Measurements from ENCODE around the gene SKAP1. TPM values are rescaled to one million over a fixed set of nuclear protein-coding genes. Genes with fewer than 3 reads are reported as not detected.
A peak's percentile ranks its signal among the peaks of the same experiment; 100 is the strongest.

SKAP1 gene
- total RNA-seq, 4 donors from 2014 or later = 1.2 to 6.4 (median 4.9) TPM; not detected in 1

GRCh38 chr17:48225725-48226567 lies 204.1 kb downstream of the SKAP1 start:
- intact Hi-C loops (cut with DNase I; ENCODE audit: low total_unique reads) = no loop called here
- Histone ChIP-seq H3K36me3 (no peaks in the 10 kb centered on the region), H3K27ac (no peak overlapping the region), H3K27me3 (peaks cover 24% of the 10 kb centered on the region), H3K9me3 (no peaks in the 10 kb centered on the region), H3K4me3 (no peak overlapping the region), H3K4me1 (no peaks in the 10 kb centered on the region)
- WGBS, 2 donors (ENCODE audit: low coverage in 1 of 2) = 62 to 68% methylated on average over 5 to 6 of the region's 6 CpGs
- TF ChIP-seq POLR2A (IDR thresholded peaks at IDR 0.05) (no peak), EP300 (IDR thresholded peaks at IDR 0.05; ENCODE audit: low read depth) (no peak), POLR2AphosphoS5 (IDR thresholded peaks at IDR 0.05) (no peak)
- TF ChIP-seq, protein P1, sequence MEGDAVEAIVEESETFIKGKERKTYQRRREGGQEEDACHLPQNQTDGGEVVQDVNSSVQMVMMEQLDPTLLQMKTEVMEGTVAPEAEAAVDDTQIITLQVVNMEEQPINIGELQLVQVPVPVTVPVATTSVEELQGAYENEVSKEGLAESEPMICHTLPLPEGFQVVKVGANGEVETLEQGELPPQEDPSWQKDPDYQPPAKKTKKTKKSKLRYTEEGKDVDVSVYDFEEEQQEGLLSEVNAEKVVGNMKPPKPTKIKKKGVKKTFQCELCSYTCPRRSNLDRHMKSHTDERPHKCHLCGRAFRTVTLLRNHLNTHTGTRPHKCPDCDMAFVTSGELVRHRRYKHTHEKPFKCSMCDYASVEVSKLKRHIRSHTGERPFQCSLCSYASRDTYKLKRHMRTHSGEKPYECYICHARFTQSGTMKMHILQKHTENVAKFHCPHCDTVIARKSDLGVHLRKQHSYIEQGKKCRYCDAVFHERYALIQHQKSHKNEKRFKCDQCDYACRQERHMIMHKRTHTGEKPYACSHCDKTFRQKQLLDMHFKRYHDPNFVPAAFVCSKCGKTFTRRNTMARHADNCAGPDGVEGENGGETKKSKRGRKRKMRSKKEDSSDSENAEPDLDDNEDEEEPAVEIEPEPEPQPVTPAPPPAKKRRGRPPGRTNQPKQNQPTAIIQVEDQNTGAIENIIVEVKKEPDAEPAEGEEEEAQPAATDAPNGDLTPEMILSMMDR (IDR thresholded peaks at IDR 0.05) = no peak
- in situ Hi-C loops (cut with MboI; ENCODE audit: low pct_ligation_motif_present in 1 of 4, low pct_unique_long_range_greater_than_20kb in 1 of 4, low sequenced_read_pairs in 3 of 4) = no loop called here
- DNase-seq = no peak

DNA sequence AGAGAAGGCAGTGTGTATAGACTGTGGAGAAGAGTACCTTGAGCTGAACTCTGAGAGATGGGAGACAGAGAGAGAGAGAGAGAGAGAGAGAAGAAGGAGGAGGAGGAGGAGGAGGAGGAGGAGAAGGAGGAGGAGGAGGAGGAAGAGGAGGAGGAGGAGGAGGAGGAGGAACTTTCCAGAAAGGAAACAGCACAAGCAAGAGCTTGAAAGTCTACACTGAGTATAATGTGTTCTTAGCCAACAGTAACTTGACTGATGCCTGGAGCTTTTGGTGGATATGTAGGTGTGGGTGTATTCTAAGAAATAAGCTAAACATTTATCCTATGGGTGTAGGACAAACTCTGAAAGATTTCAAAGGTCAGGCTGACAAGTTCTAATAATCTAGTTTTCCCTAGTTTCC lies 206.1 kb downstream of the SKAP1 start:
- peaks cover 17% of the 10 kb centered on the region for H3K27me3 ChIP-seq
- no peak for TF ChIP-seq POLR2A (IDR thresholded peaks at IDR 0.05)
- H3K4me1 ChIP-seq = no peaks in the 10 kb centered on the region
- no peaks in the 10 kb centered on the region for H3K36me3 ChIP-seq
- no peak for DNase-seq
- no peak overlapping the region for H3K4me3 ChIP-seq
- H3K9me3 ChIP-seq = no peaks in the 10 kb centered on the region
- in situ Hi-C loops (cut with MboI; ENCODE audit: low pct_ligation_motif_present in 1 of 4, low pct_unique_long_range_greater_than_20kb in 1 of 4, low sequenced_read_pairs in 3 of 4) = no loop called here
- no peak overlapping the region for H3K27ac ChIP-seq
- intact Hi-C loops (cut with DNase I; ENCODE audit: low total_unique reads) = no loop called here

DNA sequence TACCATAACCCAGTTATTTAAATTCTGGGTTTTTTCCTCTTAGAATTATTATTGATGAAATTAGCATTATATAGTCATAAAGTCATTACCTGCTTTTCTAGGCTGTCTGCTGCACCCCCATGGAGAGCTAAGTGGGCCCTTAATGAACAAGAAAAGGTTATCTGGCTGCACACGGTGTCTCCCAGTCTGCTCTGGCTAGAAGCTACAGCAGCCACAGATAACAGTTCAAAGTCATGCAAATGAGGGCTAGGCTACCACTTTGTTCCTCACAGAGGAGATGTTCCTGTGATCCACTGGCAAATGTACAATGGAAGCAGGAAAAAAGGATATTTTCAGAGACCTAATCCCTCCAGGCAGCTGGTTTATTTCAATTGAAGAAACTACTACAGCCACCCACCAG lies 210.4 kb downstream of the SKAP1 start:
- in situ Hi-C loops (cut with MboI; ENCODE audit: low pct_ligation_motif_present in 1 of 4, low pct_unique_long_range_greater_than_20kb in 1 of 4, low sequenced_read_pairs in 3 of 4) = no loop called here
- H3K36me3 ChIP-seq = no peaks in the 10 kb centered on the region
- H3K27ac ChIP-seq = no peak overlapping the region
- 72% methylated on average over 1 of the region's 1 CpG; no CpG with 5 or more reads in 1 of the 2 donors for WGBS, 2 donors (ENCODE audit: low coverage in 1 of 2)
- TF ChIP-seq POLR2AphosphoS5 (IDR thresholded peaks at IDR 0.05) (no peak), POLR2A (IDR thresholded peaks at IDR 0.05) (no peak), EP300 (IDR thresholded peaks at IDR 0.05; ENCODE audit: low read depth) (no peak)
- TF ChIP-seq, protein P1 (IDR thresholded peaks at IDR 0.05) = no peak
- no peaks in the 10 kb centered on the region for H3K27me3 ChIP-seq
- DNase-seq = no peak
- intact Hi-C loops (cut with DNase I; ENCODE audit: low total_unique reads) = no loop called here
- no peak overlapping the region for H3K4me3 ChIP-seq
- H3K4me1 ChIP-seq = no peaks in the 10 kb centered on the region
- H3K9me3 ChIP-seq = no peaks in the 10 kb centered on the region

DNA sequence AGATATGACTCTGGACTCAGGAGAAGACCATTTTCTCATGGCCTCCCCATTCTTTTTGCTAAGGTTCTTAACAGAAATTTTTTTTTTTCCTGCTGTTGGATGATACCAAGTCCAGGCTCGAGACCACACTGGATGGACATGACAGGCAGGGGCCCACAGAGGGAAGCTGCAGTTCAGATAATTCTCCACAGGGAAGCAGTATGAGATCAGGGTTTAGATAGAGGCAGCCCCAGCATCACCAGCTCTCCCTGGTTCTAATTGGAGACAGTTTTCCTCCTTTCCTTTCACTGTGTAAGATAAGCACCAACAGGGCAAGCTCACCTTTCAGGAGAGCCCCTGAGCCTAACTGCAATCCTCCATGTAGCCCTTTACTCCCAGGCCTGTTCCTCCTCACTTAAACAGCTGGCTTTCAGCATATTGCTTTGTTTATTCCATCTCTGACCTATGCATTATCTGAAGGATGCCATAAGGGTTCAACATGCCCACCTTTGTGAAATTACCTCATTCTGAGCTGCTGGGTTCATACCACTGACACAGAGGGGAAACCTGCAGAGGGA lies 214.4 kb downstream of the SKAP1 start:
- intact Hi-C loops (cut with DNase I; ENCODE audit: low total_unique reads) = no loop called here
- WGBS, 2 donors (ENCODE audit: low coverage in 1 of 2) = 15% methylated on average over 1 of the region's 1 CpG; no CpG with 5 or more reads in 1 of the 2 donors
- Histone ChIP-seq H3K4me1 (no peaks in the 10 kb centered on the region), H3K36me3 (no peaks in the 10 kb centered on the region), H3K9me3 (no peaks in the 10 kb centered on the region), H3K4me3 (no peak overlapping the region), H3K27ac (no peak overlapping the region), H3K27me3 (no peaks in the 10 kb centered on the region)
- DNase-seq = peak; percentile 11
- in situ Hi-C loops (cut with MboI; ENCODE audit: low pct_ligation_motif_present in 1 of 4, low pct_unique_long_range_greater_than_20kb in 1 of 4, low sequenced_read_pairs in 3 of 4) = no loop called here
- TF ChIP-seq, protein P1 (IDR thresholded peaks at IDR 0.05) = peak; percentile 37 to 62 (median 55)
- TF ChIP-seq EP300 (IDR thresholded peaks at IDR 0.05; ENCODE audit: low read depth) = no peak
